ENCODE data around the gene RASGRP3.
"Not testable (repeated sequence)": the region's sequence is repeated elsewhere in the genome, so short reads cannot be mapped to it uniquely, and the experiment has no call there.

The RASGRP3 gene

GRCh38 chr2:33476131-33476792, at the start of gene RASGRP3:
Gene RASGRP3 (plus strand): TSS chr2:33476649. CDS start chr2:33515137, 38,488 bp downstream.
- peak; percentile 36 to 44 for DNase-seq (ENCODE audit: low read depth in 2 of 2)

- DNase-seq (ENCODE audit: low read depth in 2 of 2) = no peak
These were observed 49.7 kb upstream of the RASGRP3 start for GRCh38 chr2:33426666-33427231.

GRCh38 chr2:33430077-33430476, 46.4 kb upstream of the RASGRP3 start:
- DNase-seq (ENCODE audit: low read depth in 2 of 2) = no peak

- DNase-seq (ENCODE audit: low read depth in 2 of 2) = no peak
These were observed 45.6 kb upstream of the RASGRP3 start for GRCh38 chr2:33430856-33431255.

- DNase-seq (ENCODE audit: low read depth in 2 of 2) = no peak
These were observed 43.6 kb upstream of the RASGRP3 start for GRCh38 chr2:33432871-33433270.

- DNase-seq (ENCODE audit: low read depth in 2 of 2) = no peak
These were observed 42.9 kb upstream of the RASGRP3 start for GRCh38 chr2:33433279-33434235.

GRCh38 chr2:33435518-33435917, 40.9 kb upstream of the RASGRP3 start:
- no peak for DNase-seq (ENCODE audit: low read depth in 2 of 2)

- no peak for DNase-seq (ENCODE audit: low read depth in 2 of 2)
These were observed 40.4 kb upstream of the RASGRP3 start for GRCh38 chr2:33436083-33436482.

- DNase-seq (ENCODE audit: low read depth in 2 of 2) = no peak
These were observed 39.2 kb upstream of the RASGRP3 start for GRCh38 chr2:33437297-33437696.

- DNase-seq (ENCODE audit: low read depth in 2 of 2) = no peak
These were observed 38.6 kb upstream of the RASGRP3 start for GRCh38 chr2:33437815-33438214.

- DNase-seq (ENCODE audit: low read depth in 2 of 2) = peak in 1 of 2 donors; percentile 10
These were observed 35.1 kb upstream of the RASGRP3 start for GRCh38 chr2:33441235-33441810.

- not testable (repeated sequence) for DNase-seq (ENCODE audit: low read depth in 2 of 2)
These were observed 34.4 kb upstream of the RASGRP3 start for GRCh38 chr2:33442052-33442451.

GRCh38 chr2:33442528-33443079, 33.8 kb upstream of the RASGRP3 start:
- no peak for DNase-seq (ENCODE audit: low read depth in 2 of 2)

GRCh38 chr2:33443274-33443829, 33.1 kb upstream of the RASGRP3 start:
- no peak for DNase-seq (ENCODE audit: low read depth in 2 of 2)

GRCh38 chr2:33444967-33445366, 31.5 kb upstream of the RASGRP3 start:
- DNase-seq (ENCODE audit: low read depth in 2 of 2) = no peak

- no peak for DNase-seq (ENCODE audit: low read depth in 2 of 2)
These were observed 28.1 kb upstream of the RASGRP3 start for GRCh38 chr2:33448220-33448899.

- no peak for DNase-seq (ENCODE audit: low read depth in 2 of 2)
These were observed 25.2 kb upstream of the RASGRP3 start for GRCh38 chr2:33451214-33451613.

- DNase-seq (ENCODE audit: low read depth in 2 of 2) = no peak
These were observed 24.6 kb upstream of the RASGRP3 start for GRCh38 chr2:33451825-33452224.

- DNase-seq (ENCODE audit: low read depth in 2 of 2) = no peak
These were observed 23.9 kb upstream of the RASGRP3 start for GRCh38 chr2:33452545-33452944.

- DNase-seq (ENCODE audit: low read depth in 2 of 2) = no peak
These were observed 22.5 kb upstream of the RASGRP3 start for GRCh38 chr2:33453905-33454479.

Measured in stimulated activated CD8-positive, alpha-beta memory T cell treated with anti-CD3 and anti-CD28 coated beads, Interleukin-15, amount 100 ng/mL, for 48 hours (primary cell).